ENCODE data around the gene RBM24.

DNA sequence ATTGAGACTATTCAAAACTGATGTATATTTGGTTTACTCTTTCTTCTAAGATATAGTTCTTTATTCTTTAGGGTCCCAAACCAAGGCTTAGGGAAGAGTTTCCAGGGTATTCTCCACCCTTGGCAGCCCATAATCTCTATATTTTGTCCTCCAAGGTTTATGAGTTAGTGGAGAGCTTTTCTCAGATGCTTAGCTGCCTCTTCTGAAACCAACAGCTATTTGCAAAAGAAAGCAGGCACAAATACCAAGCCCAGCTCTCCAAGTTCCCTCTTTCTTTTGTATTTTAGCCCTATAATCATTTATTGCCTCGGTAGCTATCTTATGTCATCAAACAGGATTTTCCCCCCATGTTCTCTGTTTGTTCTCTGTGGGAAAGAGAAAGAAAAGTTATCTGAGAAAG lies 39.1 kb upstream of the RBM24 start:
- no peak for TF ChIP-seq RFX5 (IDR thresholded peaks at IDR 0.05; ENCODE audit: low read depth, low read length)
- TF ChIP-seq, protein P1, sequence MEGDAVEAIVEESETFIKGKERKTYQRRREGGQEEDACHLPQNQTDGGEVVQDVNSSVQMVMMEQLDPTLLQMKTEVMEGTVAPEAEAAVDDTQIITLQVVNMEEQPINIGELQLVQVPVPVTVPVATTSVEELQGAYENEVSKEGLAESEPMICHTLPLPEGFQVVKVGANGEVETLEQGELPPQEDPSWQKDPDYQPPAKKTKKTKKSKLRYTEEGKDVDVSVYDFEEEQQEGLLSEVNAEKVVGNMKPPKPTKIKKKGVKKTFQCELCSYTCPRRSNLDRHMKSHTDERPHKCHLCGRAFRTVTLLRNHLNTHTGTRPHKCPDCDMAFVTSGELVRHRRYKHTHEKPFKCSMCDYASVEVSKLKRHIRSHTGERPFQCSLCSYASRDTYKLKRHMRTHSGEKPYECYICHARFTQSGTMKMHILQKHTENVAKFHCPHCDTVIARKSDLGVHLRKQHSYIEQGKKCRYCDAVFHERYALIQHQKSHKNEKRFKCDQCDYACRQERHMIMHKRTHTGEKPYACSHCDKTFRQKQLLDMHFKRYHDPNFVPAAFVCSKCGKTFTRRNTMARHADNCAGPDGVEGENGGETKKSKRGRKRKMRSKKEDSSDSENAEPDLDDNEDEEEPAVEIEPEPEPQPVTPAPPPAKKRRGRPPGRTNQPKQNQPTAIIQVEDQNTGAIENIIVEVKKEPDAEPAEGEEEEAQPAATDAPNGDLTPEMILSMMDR (conservative IDR thresholded peaks at IDR 0.05; ENCODE audit: low read depth, low read length): no peak
- TF ChIP-seq POLR2A (IDR thresholded peaks at IDR 0.05; ENCODE audit: low read depth, low read length): no peak
- TF ChIP-seq CHD1 (IDR thresholded peaks at IDR 0.05; ENCODE audit: low read depth, low read length): no peak
- TF ChIP-seq FOS (IDR thresholded peaks at IDR 0.05; ENCODE audit: low read depth, low read length): no peak
- TF ChIP-seq CEBPB (IDR thresholded peaks at IDR 0.05; ENCODE audit: low read depth, low read length): no peak
- TF ChIP-seq NFE2L2 (IDR thresholded peaks at IDR 0.05; ENCODE audit: low read depth, low read length): no peak
- no peak for TF ChIP-seq SMC3 (IDR thresholded peaks at IDR 0.05; ENCODE audit: low read depth, low read length)
- TF ChIP-seq MAFK (IDR thresholded peaks at IDR 0.05; ENCODE audit: low read depth, low read length): no peak
- TF ChIP-seq MXI1 (IDR thresholded peaks at IDR 0.05; ENCODE audit: borderline replicate concordance, low read depth, low read length): no peak
- TF ChIP-seq MAZ (IDR thresholded peaks at IDR 0.05; ENCODE audit: borderline replicate concordance, low read depth, low read length): no peak
- TF ChIP-seq, protein P2, sequence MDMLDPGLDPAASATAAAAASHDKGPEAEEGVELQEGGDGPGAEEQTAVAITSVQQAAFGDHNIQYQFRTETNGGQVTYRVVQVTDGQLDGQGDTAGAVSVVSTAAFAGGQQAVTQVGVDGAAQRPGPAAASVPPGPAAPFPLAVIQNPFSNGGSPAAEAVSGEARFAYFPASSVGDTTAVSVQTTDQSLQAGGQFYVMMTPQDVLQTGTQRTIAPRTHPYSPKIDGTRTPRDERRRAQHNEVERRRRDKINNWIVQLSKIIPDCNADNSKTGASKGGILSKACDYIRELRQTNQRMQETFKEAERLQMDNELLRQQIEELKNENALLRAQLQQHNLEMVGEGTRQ (IDR thresholded peaks at IDR 0.05; ENCODE audit: low read depth, low read length): no peak
- TF ChIP-seq RAD21 (IDR thresholded peaks at IDR 0.05; ENCODE audit: low read length): no peak
- no peak for TF ChIP-seq RCOR1 (IDR thresholded peaks at IDR 0.05; ENCODE audit: insufficient replicate concordance, low read length)
